GM23248 (cell line): ENCODE data around the gene ZNF827.

Experiments
- EZH2 ChIP-seq: fragments of 200-600 bp; sonication (generic); IDR thresholded peaks from 2 replicates; pipeline ENCODE4 v1.6.1; 2018; ENCODE audit warnings: antibody characterized with exemption, mild to moderate bottlenecking; ENCODE audit not compliant: insufficient read depth, poor library complexity, severe bottlenecking
- EZH2phosphoT487 ChIP-seq: fragments of 200-600 bp; sonication (generic); IDR thresholded peaks from 2 replicates; pipeline ENCODE4 v1.6.1; 2018; ENCODE audit warnings: antibody characterized with exemption, moderate library complexity, mild to moderate bottlenecking, low read depth; ENCODE audit not compliant: insufficient read depth

- TF ChIP-seq EZH2phosphoT487 (no peak), EZH2 (no peak)
These were observed 152.4 kb downstream of the ZNF827 start for GRCh38 chr4:145786261-145786660.
